ENCODE data around the gene NDUFV1. TPM values are rescaled to one million over a fixed set of nuclear protein-coding genes. Genes with fewer than 3 reads are reported as not detected.
"Not testable (repeated sequence)": the region's sequence is repeated elsewhere in the genome, so short reads cannot be mapped to it uniquely, and the experiment has no call there.

NDUFV1 gene
- total RNA-seq, 2 experiments from 2014 or later, result 317 to 321 TPM

- Mint-ChIP-seq H3K9me3 (no peaks in the 10 kb centered on the region), H3K27ac (no peak overlapping the region)
These were observed 27.9 kb downstream of the NDUFV1 start for GRCh38 chr11:67634366-67635230.

GRCh38 chr11:67635231-67635521 is 28.4 kb downstream of the NDUFV1 start:
- Mint-ChIP-seq H3K4me1 (peaks cover 10% of the 10 kb centered on the region), H3K27me3 (no peaks in the 10 kb centered on the region), H3K36me3 (no peaks in the 10 kb centered on the region), H3K4me3 (no peak overlapping the region), H3K27ac (no peak overlapping the region), H3K9me3 (no peaks in the 10 kb centered on the region)
- DNase-seq, result no peak

More at GRCh38 chr11:67634366-67635230, 27.9 kb downstream of the NDUFV1 start:
- DNase-seq, result no peak
- H3K4me1 Mint-ChIP-seq, result peaks cover 8% of the 10 kb centered on the region
- H3K27me3 Mint-ChIP-seq, result no peaks in the 10 kb centered on the region
- H3K4me3 Mint-ChIP-seq, result no peak overlapping the region
- no peaks in the 10 kb centered on the region for H3K36me3 Mint-ChIP-seq

- DNase-seq, result no peak
- no peaks in the 10 kb centered on the region for H3K36me3 Mint-ChIP-seq
- no peaks in the 10 kb centered on the region for H3K9me3 Mint-ChIP-seq
- no peaks in the 10 kb centered on the region for H3K27me3 Mint-ChIP-seq
- H3K4me1 Mint-ChIP-seq, result peaks cover 6% of the 10 kb centered on the region
- no peak overlapping the region for H3K27ac Mint-ChIP-seq
- no peak overlapping the region for H3K4me3 Mint-ChIP-seq
These were observed 30.2 kb downstream of the NDUFV1 start for GRCh38 chr11:67636962-67637361.

- H3K36me3 Mint-ChIP-seq, H3K4me3 Mint-ChIP-seq, H3K4me1 Mint-ChIP-seq, H3K27me3 Mint-ChIP-seq, H3K9me3 Mint-ChIP-seq, DNase-seq, H3K27ac Mint-ChIP-seq: not testable (repeated sequence)
These were observed 30.7 kb downstream of the NDUFV1 start for GRCh38 chr11:67637441-67637840.

GRCh38 chr11:67638535-67639437 is 32.0 kb downstream of the NDUFV1 start:
- Mint-ChIP-seq H3K9me3 (no peaks in the 10 kb centered on the region), H3K36me3 (no peaks in the 10 kb centered on the region), H3K4me3 (no peak overlapping the region), H3K27ac (no peak overlapping the region), H3K4me1 (peaks cover 6% of the 10 kb centered on the region), H3K27me3 (no peaks in the 10 kb centered on the region)
- no peak for DNase-seq

- no peak for DNase-seq
- H3K36me3 Mint-ChIP-seq, result no peaks in the 10 kb centered on the region
These were observed 32.7 kb downstream of the NDUFV1 start, which contains the start of gene TBX10 for GRCh38 chr11:67639438-67639859. Gene TBX10 (minus strand): TSS chr11:67639763. CDS start chr11:67639472, 291 bp downstream.

GRCh38 chr11:67640021-67640757 is 33.5 kb downstream of the NDUFV1 start:
- Mint-ChIP-seq H3K36me3 (no peaks in the 10 kb centered on the region), H3K4me3 (no peak overlapping the region), H3K27ac (no peak overlapping the region), H3K9me3 (no peaks in the 10 kb centered on the region), H3K27me3 (no peaks in the 10 kb centered on the region), H3K4me1 (peaks cover 6% of the 10 kb centered on the region)
- peak; percentile 59 for DNase-seq

More at GRCh38 chr11:67639438-67639859, 32.7 kb downstream of the NDUFV1 start, which contains the start of gene TBX10:
- Mint-ChIP-seq H3K9me3 (no peaks in the 10 kb centered on the region), H3K27ac (no peak within 1 kb of the TSS), H3K27me3 (no peaks in the 10 kb centered on the region), H3K4me3 (no peak within 1 kb of the TSS), H3K4me1 (peaks cover 6% of the 10 kb centered on the region)

- H3K27ac Mint-ChIP-seq, result no peak overlapping the region
- H3K36me3 Mint-ChIP-seq, result no peaks in the 10 kb centered on the region
- no peaks in the 10 kb centered on the region for H3K9me3 Mint-ChIP-seq
- no peak for DNase-seq
- H3K4me3 Mint-ChIP-seq, result no peak overlapping the region
- H3K27me3 Mint-ChIP-seq, result no peaks in the 10 kb centered on the region
- H3K4me1 Mint-ChIP-seq, result peaks cover 7% of the 10 kb centered on the region
These were observed 34.1 kb downstream of the NDUFV1 start for GRCh38 chr11:67640758-67641337.

GRCh38 chr11:67641338-67642172 is 34.8 kb downstream of the NDUFV1 start:
- DNase-seq, result no peak
- Mint-ChIP-seq H3K27me3 (no peaks in the 10 kb centered on the region), H3K27ac (no peak overlapping the region), H3K9me3 (no peaks in the 10 kb centered on the region), H3K36me3 (no peaks in the 10 kb centered on the region), H3K4me3 (no peak overlapping the region), H3K4me1 (peaks cover 15% of the 10 kb centered on the region)

GRCh38 chr11:67642173-67643120 is 35.7 kb downstream of the NDUFV1 start:
- Mint-ChIP-seq H3K4me1 (peaks cover 18% of the 10 kb centered on the region), H3K27me3 (no peaks in the 10 kb centered on the region), H3K36me3 (no peaks in the 10 kb centered on the region), H3K4me3 (no peak overlapping the region), H3K27ac (no peak overlapping the region), H3K9me3 (no peaks in the 10 kb centered on the region)
- DNase-seq, result no peak

GRCh38 chr11:67644042-67644441 is 37.3 kb downstream of the NDUFV1 start:
- DNase-seq, result no peak
- H3K4me3 Mint-ChIP-seq, result no peak overlapping the region
- peaks cover 26% of the 10 kb centered on the region for H3K4me1 Mint-ChIP-seq
- H3K36me3 Mint-ChIP-seq, result no peaks in the 10 kb centered on the region
- H3K27me3 Mint-ChIP-seq, result no peaks in the 10 kb centered on the region
- H3K27ac Mint-ChIP-seq, result no peak overlapping the region
- no peaks in the 10 kb centered on the region for H3K9me3 Mint-ChIP-seq

- H3K36me3 Mint-ChIP-seq, result no peaks in the 10 kb centered on the region
These were observed 38.0 kb downstream of the NDUFV1 start for GRCh38 chr11:67644472-67645418.

More at GRCh38 chr11:67644472-67645418, 38.0 kb downstream of the NDUFV1 start:
- Mint-ChIP-seq H3K4me3 (no peak overlapping the region), H3K9me3 (no peaks in the 10 kb centered on the region), H3K4me1 (peaks cover 33% of the 10 kb centered on the region), H3K27me3 (no peaks in the 10 kb centered on the region), H3K27ac (no peak overlapping the region)
- no peak for DNase-seq

All from activated naive CD8-positive, alpha-beta T cell treated with anti-CD3 and anti-CD28 coated beads for 36 hours (primary cell).